Stimulated activated CD4-positive, alpha-beta T cell treated with anti-CD3 and anti-CD28 coated beads, TNF-alpha, amount 100 ng/mL, for 24 hours (primary cell): ENCODE results near the gene PDXDC1.
A peak's percentile ranks its signal among the peaks of the same experiment; 100 is the strongest.
"Not testable (repeated sequence)": the region's sequence is repeated elsewhere in the genome, so short reads cannot be mapped to it uniquely, and the experiment has no call there.

Source experiments
- DNase-seq, 3 experiments: peaks; one replicate each; pipeline ENCODE4 v3.0.0-alpha.2; 2020; ENCODE audit warnings: low read depth in 3 of 3

The PDXDC1 gene

GRCh38 chr16:15065961-15066360 lies 91.1 kb downstream of the PDXDC1 start:
- not testable (repeated sequence) for DNase-seq

GRCh38 chr16:15066690-15067089 lies 91.9 kb downstream of the PDXDC1 start:
- DNase-seq = not testable (repeated sequence)

GRCh38 chr16:15071013-15071412 lies 96.2 kb downstream of the PDXDC1 start:
- DNase-seq = not testable (repeated sequence)

- DNase-seq = not testable (repeated sequence)
Measured at GRCh38 chr16:15071916-15072769, 97.3 kb downstream of the PDXDC1 start.

- DNase-seq = no peak
Measured at GRCh38 chr16:15073101-15073500, 98.3 kb downstream of the PDXDC1 start.

- DNase-seq = not testable (repeated sequence)
Measured at GRCh38 chr16:15076161-15076560, 101.3 kb downstream of the PDXDC1 start.

GRCh38 chr16:15080883-15081282 lies 106.1 kb downstream of the PDXDC1 start:
- DNase-seq = not testable (repeated sequence)

GRCh38 chr16:15082788-15083187 lies 108.0 kb downstream of the PDXDC1 start:
- DNase-seq = not testable (repeated sequence)

GRCh38 chr16:15090663-15091269 lies 115.9 kb downstream of the PDXDC1 start:
- not testable (repeated sequence) for DNase-seq

GRCh38 chr16:15093571-15093954 lies 118.7 kb downstream of the PDXDC1 start:
- DNase-seq = not testable (repeated sequence)

GRCh38 chr16:15093955-15094827 lies 119.4 kb downstream of the PDXDC1 start, which contains the start of gene RRN3:
RRN3 (minus strand) TSS chr16:15094272; CDS start chr16:15094233, 39 bp downstream.
- peak; percentile 76 to 88 (median 78) for DNase-seq

- DNase-seq = not testable (repeated sequence)
Measured at GRCh38 chr16:15096583-15096972, 121.8 kb downstream of the PDXDC1 start.

GRCh38 chr16:15099366-15099909 lies 124.6 kb downstream of the PDXDC1 start:
- not testable (repeated sequence) for DNase-seq

- DNase-seq = not testable (repeated sequence)
Measured at GRCh38 chr16:15100372-15100987, 125.7 kb downstream of the PDXDC1 start.

GRCh38 chr16:15127641-15128425 lies 153.0 kb downstream of the PDXDC1 start:
- DNase-seq = not testable (repeated sequence)

GRCh38 chr16:15130256-15130932 lies 155.6 kb downstream of the PDXDC1 start:
- not testable (repeated sequence) for DNase-seq

GRCh38 chr16:15130943-15131700 lies 156.3 kb downstream of the PDXDC1 start:
- DNase-seq = not testable (repeated sequence)

- not testable (repeated sequence) for DNase-seq
Measured at GRCh38 chr16:15132719-15133428, 158.0 kb downstream of the PDXDC1 start.
